GM12891 (cell line): ENCODE data around the gene TMEM115.

Source experiments
- POLR2A ChIP-seq: IDR thresholded peaks from 2 replicates; pipeline ENCODE4 v1.6.1; 2011; ENCODE audit warnings: low read depth, low read length, control low read depth
- POLR2AphosphoS5 ChIP-seq: IDR thresholded peaks from 2 replicates; pipeline ENCODE4 v1.6.1; 2011; ENCODE audit warnings: low read depth, low read length, control low read depth
- POU2F2 ChIP-seq: IDR thresholded peaks from 2 replicates; pipeline ENCODE4 v1.6.1; 2011; ENCODE audit warnings: low read depth, mild to moderate bottlenecking, control low read depth, low read length, moderate library complexity
- SPI1 ChIP-seq: IDR thresholded peaks from 2 replicates; pipeline ENCODE4 v1.6.1; 2011; ENCODE audit warnings: low read depth, low read length, control low read depth
- TAF1 ChIP-seq: IDR thresholded peaks from 2 replicates; pipeline ENCODE4 v1.6.1; 2011; ENCODE audit warnings: low read depth, low read length, control low read depth

DNA sequence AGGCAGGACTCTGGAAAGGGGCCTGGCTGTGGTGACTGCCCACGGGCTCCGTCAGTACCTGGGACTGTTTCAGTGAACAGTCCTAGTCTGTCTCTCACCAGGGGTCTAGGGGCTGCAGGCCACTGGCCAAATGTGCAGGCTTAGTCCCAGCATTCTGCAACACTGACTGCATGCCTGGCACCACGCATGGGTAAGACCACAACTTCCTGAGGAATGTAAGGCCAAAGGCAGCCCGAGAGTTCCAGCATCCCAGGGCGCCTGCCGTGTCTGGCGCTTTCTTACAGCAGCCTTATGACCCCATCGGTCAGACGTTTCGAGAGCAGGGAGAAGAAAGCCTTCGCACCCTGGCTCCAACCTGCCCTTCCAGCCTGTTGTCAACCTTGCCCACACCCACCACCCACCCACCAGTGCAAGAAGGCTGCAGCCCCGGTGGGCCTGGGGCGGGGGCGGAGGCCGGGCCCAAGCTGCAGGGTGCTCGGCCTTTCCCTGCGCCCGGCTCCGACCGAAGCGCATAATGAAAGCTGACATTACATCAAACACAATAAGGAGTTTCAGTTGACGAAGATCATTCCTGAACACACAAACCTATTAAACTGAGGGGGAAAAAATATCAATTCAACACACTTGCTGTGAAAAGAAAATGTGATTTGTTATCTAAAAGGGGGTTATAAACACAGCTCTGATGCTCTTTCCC lies 29.5 kb upstream of the TMEM115 start:
- no peak for TF ChIP-seq POLR2A
- no peak for TF ChIP-seq POLR2AphosphoS5
- no peak for TF ChIP-seq TAF1
- TF ChIP-seq SPI1, result no peak
- TF ChIP-seq POU2F2, result no peak
